HEK293 (cell line): ENCODE results near the gene IMP3.

ENCODE experiments used
- CTCF ChIA-PET: fragments of 350-600 bp; formaldehyde crosslinking; extraction: SDS; loops from one replicate; lab custom pipeline; 2021; ENCODE audit warnings: antibody characterized with exemption; lab: Yijun Ruan, JAX
- POLR2A ChIA-PET: fragments of 300-600 bp; formaldehyde crosslinking; extraction: SDS; loops from one replicate; lab custom pipeline; 2020; ENCODE audit warnings: antibody characterized with exemption, inconsistent platforms; lab: Yijun Ruan, JAX
- H3K27ac ChIP-seq: fragments of 200-500 bp; sonication (Bioruptor generic); 2 replicates; pipeline ENCODE4 v1.5.1; 2014; ENCODE audit warnings: low read depth, low read length, control low read depth, inconsistent platforms; ENCODE audit errors: extremely low read depth
- H3K36me3 ChIP-seq, 2 experiments: fragments of 200-500 bp in 1 of 2; sonication (Bioruptor generic) in 1 of 2; 1 replicate in 1 of 2; 2 replicates in 1 of 2; pipeline ENCODE4 v1.5.1; 2014 to 2017; ENCODE audit warnings: inconsistent platforms in 2 of 2, low read length in 2 of 2; ENCODE audit not compliant: control insufficient read depth in 2 of 2, insufficient read depth in 1 of 2
- H3K4me1 ChIP-seq: fragments of 200-500 bp; sonication (Bioruptor generic); 2 replicates; pipeline ENCODE4 v1.5.1; 2014; ENCODE audit warnings: mild to moderate bottlenecking, low read length, inconsistent platforms; ENCODE audit not compliant: control insufficient read depth, insufficient read depth
- H3K4me3 ChIP-seq: 2 replicates; pipeline ENCODE4 v1.5.1; 2011; ENCODE audit warnings: low read depth, mild to moderate bottlenecking, control low read depth, low read length, moderate library complexity
- H3K9me3 ChIP-seq: fragments of 200-500 bp; sonication (Bioruptor generic); 2 replicates; pipeline ENCODE4 v1.5.1; 2014; ENCODE audit warnings: low read depth, low read length, inconsistent platforms; ENCODE audit not compliant: control insufficient read depth, insufficient read depth
- HOXC10 ChIP-seq: sonication (generic); formaldehyde crosslinking; IDR thresholded peaks from 2 replicates; pipeline ENCODE4 v1.8.1; 2023; ENCODE audit warnings: mild to moderate bottlenecking, missing genetic modification reagents
- RBAK ChIP-seq: fragments of 450-650 bp; formaldehyde crosslinking; IDR thresholded peaks from 2 replicates; pipeline ENCODE4 v1.5.1; 2016; ENCODE audit warnings: missing biosample characterization, missing genetic modification characterization
- ZIC2 ChIP-seq: fragments of 450-650 bp; formaldehyde crosslinking; IDR thresholded peaks from 2 replicates; pipeline ENCODE4 v1.5.1; 2016; ENCODE audit warnings: missing biosample characterization, missing genetic modification characterization
- ZNF175 ChIP-seq: fragments of 450-650 bp; formaldehyde crosslinking; IDR thresholded peaks from 2 replicates; pipeline ENCODE4 v1.5.1; 2016; ENCODE audit warnings: missing biosample characterization, missing genetic modification characterization
- ZNF266 ChIP-seq: fragments of 450-650 bp; formaldehyde crosslinking; IDR thresholded peaks from 2 replicates; pipeline ENCODE4 v1.5.1; 2016; ENCODE audit warnings: missing biosample characterization, missing genetic modification characterization, low read depth
- ZNF341 ChIP-seq: fragments of 450-650 bp; formaldehyde crosslinking; IDR thresholded peaks from 2 replicates; pipeline ENCODE4; 2016; ENCODE audit warnings: low read depth, missing biosample characterization, missing genetic modification characterization
- ZNF600 ChIP-seq: fragments of 450-650 bp; formaldehyde crosslinking; IDR thresholded peaks from 2 replicates; pipeline ENCODE4 v1.5.1; 2016; ENCODE audit warnings: missing biosample characterization, missing genetic modification characterization
- ZNF664 ChIP-seq: fragments of 450-650 bp; formaldehyde crosslinking; IDR thresholded peaks from 2 replicates; pipeline ENCODE4 v1.5.1; 2016; ENCODE audit warnings: missing biosample characterization, missing genetic modification characterization
- ZXDB ChIP-seq: fragments of 450-650 bp; formaldehyde crosslinking; IDR thresholded peaks from 2 replicates; pipeline ENCODE4 v1.5.1; 2016; ENCODE audit warnings: missing biosample characterization, missing genetic modification characterization
- TF ChIP-seq, protein P1 (sequence below): fragments of 450-650 bp; formaldehyde crosslinking; IDR thresholded peaks from 2 replicates; pipeline ENCODE4; 2016; ENCODE audit warnings: missing biosample characterization, missing genetic modification characterization
- TF ChIP-seq, protein P2 (sequence below): fragments of 450-650 bp; formaldehyde crosslinking; IDR thresholded peaks from 2 replicates; pipeline ENCODE4 v1.5.1; 2016; ENCODE audit warnings: missing biosample characterization, missing genetic modification characterization
- TF ChIP-seq, protein P3 (sequence below): fragments of 450-650 bp; formaldehyde crosslinking; IDR thresholded peaks from 2 replicates; pipeline ENCODE4 v1.5.1; 2017; ENCODE audit warnings: missing biosample characterization, mild to moderate bottlenecking, missing genetic modification characterization, moderate library complexity

IMP3 gene

DNA sequence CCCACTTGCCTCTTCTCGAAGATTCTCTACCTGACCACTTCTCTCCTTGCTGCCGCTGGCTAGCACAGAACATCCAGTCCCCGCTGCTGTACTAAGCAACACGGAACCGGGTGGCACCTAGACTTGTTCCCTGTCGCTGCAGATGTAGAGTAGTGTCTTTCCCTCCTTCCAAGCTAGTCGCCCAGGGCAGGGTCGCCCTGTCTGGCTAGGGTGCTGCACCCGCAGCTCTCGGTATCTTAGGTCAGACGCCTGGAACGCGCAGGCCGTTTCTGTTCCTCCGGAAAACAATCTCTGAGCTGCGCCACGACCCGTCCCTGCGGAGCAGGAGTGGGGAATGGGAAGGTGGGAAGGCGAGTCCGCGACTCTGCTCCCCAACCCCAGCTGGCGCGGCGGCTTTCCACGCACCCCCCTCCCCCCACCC is 6.9 kb upstream of the IMP3 start:
- POLR2A ChIA-PET = interaction anchor here (1.2 to 2.6 kb wide), 12 partner anchors 8 to 279 kb away, joined by 4 to 24 read pairs (median 10); partner anchors contain the start of genes MAN2C1, PTPN9, SIN3A and SNUPN
- peak overlapping the region; percentile 74; the same call in 1 of the 2 replicates for H3K27ac ChIP-seq
- TF ChIP-seq, protein P1, sequence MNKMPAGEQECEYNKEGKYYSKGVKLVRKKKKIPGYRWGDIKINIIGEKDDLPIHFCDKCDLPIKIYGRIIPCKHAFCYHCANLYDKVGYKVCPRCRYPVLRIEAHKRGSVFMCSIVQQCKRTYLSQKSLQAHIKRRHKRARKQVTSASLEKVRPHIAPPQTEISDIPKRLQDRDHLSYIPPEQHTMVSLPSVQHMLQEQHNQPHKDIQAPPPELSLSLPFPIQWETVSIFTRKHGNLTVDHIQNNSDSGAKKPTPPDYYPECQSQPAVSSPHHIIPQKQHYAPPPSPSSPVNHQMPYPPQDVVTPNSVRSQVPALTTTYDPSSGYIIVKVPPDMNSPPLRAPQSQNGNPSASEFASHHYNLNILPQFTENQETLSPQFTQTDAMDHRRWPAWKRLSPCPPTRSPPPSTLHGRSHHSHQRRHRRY = no peak
- TF ChIP-seq ZXDB (tag by site-specific recombination) (no peak), ZNF600 (tag by site-specific recombination) (peak; percentile 31; the same call in 1 of the 2 replicates), ZNF341 (tag by site-specific recombination) (no peak), HOXC10 (CRISPR knock-in tag) (0 out of 2 replicates have a peak, but pooled peaks have one; percentile 3), RBAK (tag by site-specific recombination) (no peak), ZNF175 (no peak)
- TF ChIP-seq, protein P2, sequence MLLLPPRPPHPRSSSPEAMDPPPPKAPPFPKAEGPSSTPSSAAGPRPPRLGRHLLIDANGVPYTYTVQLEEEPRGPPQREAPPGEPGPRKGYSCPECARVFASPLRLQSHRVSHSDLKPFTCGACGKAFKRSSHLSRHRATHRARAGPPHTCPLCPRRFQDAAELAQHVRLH (tag by site-specific recombination) = no peak
- H3K4me3 ChIP-seq = peak overlapping the region; percentile 73
- H3K4me1 ChIP-seq = no peaks in the 10 kb centered on the region
- no peaks in the 10 kb centered on the region for H3K9me3 ChIP-seq
- CTCF ChIA-PET = interaction anchor here (0.5 to 2.9 kb wide), 17 partner anchors 10 to 624 kb away, joined by 3 to 22 read pairs (median 4); partner anchors contain the start of genes MAN2C1, PPCDC and SNUPN
- H3K36me3 ChIP-seq = peaks cover 0 to 10% of the 10 kb centered on the region in 2 experiments; a peak in 1 of 3 replicates

DNA sequence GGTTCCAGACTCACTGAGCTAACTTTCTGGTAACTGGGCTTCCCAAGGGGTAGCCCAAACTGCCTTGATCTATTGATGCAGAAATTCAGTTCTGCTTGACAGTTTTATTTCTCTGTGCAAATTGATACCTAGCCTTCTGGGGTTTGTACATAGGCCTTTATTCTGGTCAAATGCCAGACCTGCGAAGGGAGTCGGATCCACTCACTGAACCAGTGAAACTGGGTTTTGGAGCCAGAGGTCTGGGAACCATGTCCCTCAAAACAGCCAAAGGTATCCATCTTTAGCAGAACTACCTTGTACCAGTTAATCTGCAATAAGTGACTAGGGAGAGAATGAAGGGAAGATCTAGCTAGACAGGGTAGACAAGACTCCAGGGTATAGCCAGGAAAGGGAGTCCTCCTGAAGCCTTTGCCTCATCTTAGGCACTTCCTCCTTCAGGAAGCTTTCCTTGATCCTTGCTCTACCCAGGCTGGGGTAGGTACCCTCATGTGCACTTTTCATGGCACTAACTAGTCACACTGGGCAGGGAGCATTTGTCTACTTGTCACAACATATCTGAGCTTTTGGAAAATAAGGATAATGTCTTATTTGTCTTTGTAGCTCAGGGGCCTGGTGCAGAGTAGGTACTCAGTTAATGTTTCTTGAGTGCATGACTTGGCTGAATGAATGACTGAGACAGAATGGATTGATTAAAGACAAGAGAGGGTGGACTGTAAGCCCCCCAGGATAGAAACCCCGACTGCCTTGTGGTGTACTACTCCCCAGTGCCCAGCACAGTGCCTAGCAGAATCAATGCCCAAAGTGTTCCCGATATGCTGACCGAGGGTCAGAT is 6.3 kb upstream of the IMP3 start:
- TF ChIP-seq ZNF664 (0 out of 2 replicates have a peak, but pooled peaks have one; percentile 57), ZNF266 (tag by site-specific recombination) (no peak)
- POLR2A ChIA-PET = interaction anchor here (1.2 to 2.6 kb wide), 11 partner anchors 8 to 278 kb away, joined by 4 to 24 read pairs (median 10); partner anchors contain the start of genes MAN2C1, PTPN9, SIN3A and SNUPN
- H3K36me3 ChIP-seq = peaks cover 0 to 10% of the 10 kb centered on the region in 2 experiments; a peak in 1 of 3 replicates
- peak overlapping the region; percentile 73 for H3K4me3 ChIP-seq
- H3K4me1 ChIP-seq = no peaks in the 10 kb centered on the region
- CTCF ChIA-PET = interaction anchor here (0.5 to 2.9 kb wide), 9 partner anchors 32 to 623 kb away, joined by 3 to 22 read pairs (median 3); partner anchors contain the start of genes MAN2C1 and PPCDC
- H3K9me3 ChIP-seq = no peaks in the 10 kb centered on the region
- no peak overlapping the region for H3K27ac ChIP-seq

DNA sequence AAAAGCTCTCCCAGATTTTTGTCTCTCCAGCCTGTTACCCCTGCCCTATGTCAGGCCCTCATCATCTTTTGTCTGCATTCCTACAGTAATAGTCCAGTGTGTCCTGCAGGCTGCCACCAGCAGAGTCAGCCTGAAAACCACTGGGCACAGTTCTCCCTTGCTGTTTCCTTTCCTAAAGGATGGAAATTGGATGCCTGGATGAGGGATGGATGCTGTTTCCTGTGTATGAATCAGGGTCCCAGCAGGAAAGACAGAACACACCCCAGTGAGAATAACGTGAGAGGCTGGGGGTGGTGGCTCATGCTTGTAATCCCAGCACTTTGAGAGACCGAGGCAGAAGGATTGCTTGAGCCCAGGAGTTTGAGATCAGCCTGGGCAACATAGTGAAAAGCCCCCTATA is 4.4 kb upstream of the IMP3 start:
- TF ChIP-seq, protein P3, sequence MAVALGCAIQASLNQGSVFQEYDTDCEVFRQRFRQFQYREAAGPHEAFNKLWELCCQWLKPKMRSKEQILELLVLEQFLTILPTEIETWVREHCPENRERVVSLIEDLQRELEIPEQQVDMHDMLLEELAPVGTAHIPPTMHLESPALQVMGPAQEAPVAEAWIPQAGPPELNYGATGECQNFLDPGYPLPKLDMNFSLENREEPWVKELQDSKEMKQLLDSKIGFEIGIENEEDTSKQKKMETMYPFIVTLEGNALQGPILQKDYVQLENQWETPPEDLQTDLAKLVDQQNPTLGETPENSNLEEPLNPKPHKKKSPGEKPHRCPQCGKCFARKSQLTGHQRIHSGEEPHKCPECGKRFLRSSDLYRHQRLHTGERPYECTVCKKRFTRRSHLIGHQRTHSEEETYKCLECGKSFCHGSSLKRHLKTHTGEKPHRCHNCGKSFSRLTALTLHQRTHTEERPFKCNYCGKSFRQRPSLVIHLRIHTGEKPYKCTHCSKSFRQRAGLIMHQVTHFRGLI (tag by site-specific recombination) = no peak
- TF ChIP-seq ZIC2 (tag by site-specific recombination) = 0 out of 2 replicates have a peak, but pooled peaks have one; percentile 43
- no peaks in the 10 kb centered on the region for H3K9me3 ChIP-seq
- no peak overlapping the region for H3K27ac ChIP-seq
- H3K4me1 ChIP-seq = no peaks in the 10 kb centered on the region
- ChIA-PET POLR2A (interaction anchor here (0.7 to 1.2 kb wide), 2 partner anchors 17 to 192 kb away, joined by 4 to 9 read pairs; no protein-coding TSS in a partner anchor), CTCF (interaction anchor here (1.1 to 1.2 kb wide), 2 partner anchors 158 to 277 kb away, joined by 3 read pairs; no protein-coding TSS in a partner anchor)
- H3K36me3 ChIP-seq = peaks cover 0 to 2% of the 10 kb centered on the region in 2 experiments; a peak in 1 of 3 replicates
- no peak overlapping the region for H3K4me3 ChIP-seq
